K562 (cell line): Measurements from ENCODE around the gene DMWD. TPM values are rescaled to one million over a fixed set of nuclear protein-coding genes. Genes with fewer than 3 reads are reported as not detected.
A peak's percentile ranks its signal among the peaks of the same experiment; 100 is the strongest.

Experiments
- ARNT ChIP-seq, 2 experiments: fragments of 450-650 bp; IDR thresholded peaks; 2 replicates each; pipeline ENCODE4 v1.6.1; 2016; ENCODE audit warnings: mild to moderate bottlenecking in 1 of 2
- BCOR ChIP-seq: fragments of 450-650 bp; IDR thresholded peaks from 2 replicates; pipeline ENCODE4 v1.6.1; 2016
- CHD4 ChIP-seq: fragments of 200-600 bp; sonication (generic); IDR thresholded peaks from 3 replicates; pipeline ENCODE4 v1.6.1; 2012; ENCODE audit warnings: low read depth, mild to moderate bottlenecking, mixed read lengths, low read length, inconsistent platforms; ENCODE audit not compliant: insufficient read depth, insufficient replicate concordance, poor library complexity, severe bottlenecking
- ERF ChIP-seq: fragments of 450-650 bp; formaldehyde crosslinking; IDR thresholded peaks from 2 replicates; pipeline ENCODE4 v1.4.0; 2020; ENCODE audit warnings: mild to moderate bottlenecking, mixed read lengths
- FOXJ2 ChIP-seq: fragments of 200-800 bp; sonication (Bioruptor generic); IDR thresholded peaks from 2 replicates; pipeline ENCODE4 v1.6.1; 2016; ENCODE audit warnings: missing genetic modification characterization, missing compliant biosample characterization
- FOXP1 ChIP-seq: sonication (generic); formaldehyde crosslinking; IDR thresholded peaks from 2 replicates; pipeline ENCODE4 v1.8.0; 2022; ENCODE audit warnings: mild to moderate bottlenecking, missing genetic modification reagents
- HES1 ChIP-seq: fragments of 450-650 bp; IDR thresholded peaks from 2 replicates; pipeline ENCODE4 v1.6.1; 2016; ENCODE audit warnings: low read depth, mild to moderate bottlenecking, moderate library complexity
- HIVEP1 ChIP-seq: fragments of 250-450 bp; sonication (Bioruptor Pico); IDR thresholded peaks from 2 replicates; pipeline ENCODE4 v1.4.0; 2020; ENCODE audit warnings: mild to moderate bottlenecking
- HMBOX1 ChIP-seq: sonication (generic); IDR thresholded peaks from 2 replicates; pipeline ENCODE4 v1.6.1; 2016
- HNRNPUL1 ChIP-seq: fragments of 200-400 bp; formaldehyde crosslinking; IDR thresholded peaks from 2 replicates; pipeline ENCODE4 v1.6.1; 2017; ENCODE audit warnings: low read length
- MCM3 ChIP-seq: fragments of 450-650 bp; IDR thresholded peaks from 2 replicates; pipeline ENCODE4 v1.6.1; 2016
- MEF2D ChIP-seq: conservative IDR thresholded peaks from 2 replicates; pipeline ENCODE4 v1.6.1; 2016; ENCODE audit warnings: low read depth, missing genetic modification characterization, missing compliant biosample characterization
- MEIS2 ChIP-seq: fragments of 450-650 bp; IDR thresholded peaks from 2 replicates; pipeline ENCODE4 v1.6.1; 2014; ENCODE audit warnings: mild to moderate bottlenecking; ENCODE audit not compliant: partially characterized antibody
- NCOA6 ChIP-seq: fragments of 450-650 bp; IDR thresholded peaks from 2 replicates; pipeline ENCODE4 v1.6.1; 2017; ENCODE audit warnings: mild to moderate bottlenecking
- PML ChIP-seq: IDR thresholded peaks from 2 replicates; pipeline ENCODE4 v1.6.1; 2012; ENCODE audit warnings: low read length, inconsistent platforms
- PTRF ChIP-seq: fragments of 450-650 bp; IDR thresholded peaks from 2 replicates; pipeline ENCODE4 v1.6.1; 2016; ENCODE audit warnings: mild to moderate bottlenecking, missing genetic modification characterization, missing compliant biosample characterization
- SAFB2 ChIP-seq: fragments of 200-400 bp; formaldehyde crosslinking; IDR thresholded peaks from 2 replicates; pipeline ENCODE4 v1.6.1; 2018; ENCODE audit warnings: borderline replicate concordance, low read length, low read depth, moderate library complexity; ENCODE audit not compliant: severe bottlenecking
- SMC3 ChIP-seq: conservative IDR thresholded peaks from 2 replicates; pipeline ENCODE4 v1.6.1; 2011; ENCODE audit warnings: low read depth, low read length, improper control_type of control experiment; ENCODE audit not compliant: insufficient read depth
- TFE3 ChIP-seq: fragments of 450-650 bp; formaldehyde crosslinking; IDR thresholded peaks from 2 replicates; pipeline ENCODE4 v1.4.0; 2020; ENCODE audit warnings: mild to moderate bottlenecking, mixed read lengths
- YY1 ChIP-seq, 3 experiments: IDR thresholded peaks; 2 replicates each; pipeline ENCODE4 v1.6.1; 2011; ENCODE audit warnings: low read length in 2 of 3, mild to moderate bottlenecking in 2 of 3, moderate library complexity in 2 of 3, borderline replicate concordance in 1 of 3, control low read depth in 1 of 3, low read depth in 1 of 3; ENCODE audit not compliant: insufficient read depth in 3 of 3, insufficient replicate concordance in 2 of 3, control insufficient read depth in 1 of 3, insufficient read length in 1 of 3; ENCODE audit errors: extremely low read depth in 1 of 3
- ZNF133 ChIP-seq: fragments of 250-450 bp; sonication (Bioruptor Pico); IDR thresholded peaks from 2 replicates; pipeline ENCODE4 v1.4.0; 2020; ENCODE audit warnings: mild to moderate bottlenecking
- ZNF280A ChIP-seq: fragments of 450-650 bp; IDR thresholded peaks from 2 replicates; pipeline ENCODE4 v1.6.1; 2018; ENCODE audit warnings: mild to moderate bottlenecking, low read depth; ENCODE audit not compliant: partially characterized antibody
- ZNF311 ChIP-seq: fragments of 250-450 bp; sonication (Bioruptor Pico); IDR thresholded peaks from 2 replicates; pipeline ENCODE4 v1.4.0; 2020; ENCODE audit warnings: mild to moderate bottlenecking, moderate library complexity
- ZNF436 ChIP-seq: fragments of 250-450, 450-650 bp; sonication (Bioruptor Pico); formaldehyde crosslinking; IDR thresholded peaks from 2 replicates; pipeline ENCODE4 v1.7.0; 2020; ENCODE audit warnings: mild to moderate bottlenecking
- polyA plus RNA-seq, 8 experiments: library from polyadenylated mRNA; depleted of rRNA in 4 of 8; stranded (reverse) in 5 of 8; unstranded in 3 of 8; fragments of >200 nt; fragmentation: Nextera tagmentation in 2 of 8; fragmentation: Illumina TruSeq in 1 of 8; extraction: Ambion mirVana in 2 of 8; extraction: Trizol in 1 of 8; gene quantifications; 2 replicates each; pipeline versions ENCODE4 v1.2.1 to v1.2.3, GENCODE V29; 2011 to 2014; ENCODE audit warnings: inconsistent platforms in 1 of 8, missing spikeins in 1 of 8
- total RNA-seq, 7 experiments: library from RNA; depleted of rRNA in 6 of 7; stranded (reverse); fragments of >200 nt in 6 of 7; fragmentation: Illumina TruSeq in 2 of 7; extraction: Trizol in 2 of 7; gene quantifications; 2 replicates each; pipeline versions ENCODE4 v1.2.1 to v1.2.3, GENCODE V29; 2011 to 2021; ENCODE audit warnings: low replicate concordance in 1 of 7

The DMWD gene
- total and polyA plus RNA-seq, 9 of the 15 experiments (the other 6 are each of a cell fraction or from before 2014, with no cell fraction given), result 4.7 to 54.6 (median 19.0) TPM

- no peak for TF ChIP-seq MCM3
- TF ChIP-seq HNRNPUL1, result no peak
- TF ChIP-seq ARNT (IDR thresholded peaks at IDR 0.05), result no peak
- TF ChIP-seq FOXJ2 (tag), result no peak
- no peak for TF ChIP-seq HIVEP1
- no peak for TF ChIP-seq ZNF436
- no peak for TF ChIP-seq ZNF280A
- TF ChIP-seq MEF2D (tag), result no peak
- TF ChIP-seq ERF (CRISPR knock-in tag), result peak; percentile 62; the same call in 1 of the 2 replicates
- no peak for TF ChIP-seq BCOR
- TF ChIP-seq SMC3, result peak; percentile 63; the same call in 1 of the 2 replicates
- TF ChIP-seq HMBOX1, result no peak
- no peak for TF ChIP-seq CHD4
- no peak for TF ChIP-seq HES1
- peak; percentile 89 for TF ChIP-seq MEIS2
- TF ChIP-seq ZNF133 (CRISPR knock-in tag), result no peak
- TF ChIP-seq PML, result no peak
- TF ChIP-seq TFE3 (CRISPR knock-in tag), result no peak
- TF ChIP-seq NCOA6, result no peak
- TF ChIP-seq YY1 (IDR thresholded peaks at IDR 0.05; ENCODE audit: borderline replicate concordance in 1 of 3, control insufficient read depth in 1 of 3, extremely low read depth in 1 of 3, insufficient read depth in 3 of 3, insufficient read length in 1 of 3, insufficient replicate concordance in 2 of 3, low read depth in 1 of 3, low read length in 2 of 3), result peak in 1 of 3 experiments; percentile 11
- TF ChIP-seq SAFB2, result no peak
- TF ChIP-seq PTRF (tag), result no peak
- 0 out of 2 replicates have a peak, but pooled peaks have one; percentile 40 for TF ChIP-seq FOXP1 (CRISPR knock-in tag)
- TF ChIP-seq ZNF311 (CRISPR knock-in tag), result no peak
These were observed 13.2 kb downstream of the DMWD start (continued) for GRCh38 chr19:45779231-45780145.
